H1 (cell line): ENCODE measurements around the gene RHO. TPM values are rescaled to one million over a fixed set of nuclear protein-coding genes. Genes with fewer than 3 reads are reported as not detected.

Experiments
- CTCF ChIA-PET: fragments of 300-600 bp; sonication (Branson Sonifier 250); formaldehyde crosslinking; loops from one replicate; lab custom pipeline; 2021; ENCODE audit not compliant: partially characterized antibody; lab: Charles Lee
- POLR2A ChIA-PET: fragments of 300-600 bp; sonication (Branson Sonifier 250); formaldehyde crosslinking; loops from one replicate; lab custom pipeline; 2021; ENCODE audit warnings: inconsistent platforms; ENCODE audit not compliant: partially characterized antibody; lab: Charles Lee
- DNase-seq, 2 experiments: peaks; one replicate each; pipeline versions ENCODE4 v3.0.0 to v3.0.0-alpha.2; 2010 to 2022; ENCODE audit warnings: low spot score in 2 of 2, low read depth in 1 of 2, mixed read lengths in 1 of 2
- FAIRE-seq: peaks from 2 replicates; lab custom pipeline; 2011; peaks lifted over from hg19 to GRCh38; lab: Jason Lieb, UNC
- H2AFZ ChIP-seq: 2 replicates; pipeline ENCODE4 v1.8.1; 2012; ENCODE audit warnings: low read length, inconsistent platforms
- H2AK5ac ChIP-seq: 2 replicates; pipeline ENCODE4 v1.6.1; 2013; ENCODE audit warnings: low read depth, low read length
- H2BK120ac ChIP-seq: replicated peaks from 2 replicates; pipeline ENCODE3; 2013; ENCODE audit warnings: low read depth, low read length, inconsistent platforms
- H2BK12ac ChIP-seq: 2 replicates; pipeline ENCODE4 v1.6.1; 2013; ENCODE audit warnings: low read depth, low read length
- H2BK15ac ChIP-seq: 2 replicates; pipeline ENCODE4 v1.6.1; 2013; ENCODE audit warnings: low read length
- H2BK20ac ChIP-seq: 2 replicates; pipeline ENCODE4 v1.6.1; 2013; ENCODE audit warnings: low read length
- H2BK5ac ChIP-seq: 2 replicates; pipeline ENCODE4 v1.6.1; 2013; ENCODE audit warnings: low read depth, low read length
- H3K14ac ChIP-seq: 2 replicates; pipeline ENCODE4 v1.6.1; 2013; ENCODE audit warnings: inconsistent platforms; ENCODE audit not compliant: insufficient read length
- H3K18ac ChIP-seq: 2 replicates; pipeline ENCODE4 v1.6.1; 2013; ENCODE audit warnings: low read length; ENCODE audit errors: extremely low read depth
- H3K23ac ChIP-seq: 2 replicates; pipeline ENCODE4 v1.6.1; 2013; ENCODE audit warnings: inconsistent platforms; ENCODE audit not compliant: insufficient read length
- H3K23me2 ChIP-seq: 2 replicates; pipeline ENCODE4 v1.6.1; 2013; ENCODE audit warnings: low read depth, low read length
- H3K27ac ChIP-seq: 2 replicates; pipeline ENCODE4 v1.6.1; 2011; ENCODE audit warnings: low read depth, low read length, inconsistent platforms
- H3K27me3 ChIP-seq, 4 experiments: replicated peaks in 1 of 4; 1 replicate in 1 of 4; 2 replicates in 3 of 4; pipeline versions ENCODE4 v1.6.1 to v1.8.1; 2011 to 2013; ENCODE audit warnings: low read length in 3 of 4, mild to moderate bottlenecking in 3 of 4, inconsistent platforms in 2 of 4, mixed read lengths in 2 of 4, moderate library complexity in 1 of 4; ENCODE audit not compliant: control insufficient read depth in 3 of 4, insufficient read depth in 3 of 4; ENCODE audit errors: extremely low read depth in 1 of 4
- H3K36me3 ChIP-seq, 4 experiments: 2 replicates each; pipeline versions ENCODE4 v1.6.1 to v1.8.1; 2011 to 2013; ENCODE audit warnings: mild to moderate bottlenecking in 4 of 4, low read length in 3 of 4, moderate library complexity in 2 of 4, control low read depth in 1 of 4, inconsistent platforms in 1 of 4; ENCODE audit not compliant: insufficient read depth in 4 of 4, control insufficient read depth in 2 of 4
- H3K4ac ChIP-seq: replicated peaks from 2 replicates; pipeline ENCODE3; 2013; ENCODE audit warnings: low read length, low read depth, mixed read lengths, inconsistent platforms; ENCODE audit not compliant: insufficient read length
- H3K4me1 ChIP-seq, 4 experiments: replicated peaks in 1 of 4; 1 replicate in 1 of 4; 2 replicates in 3 of 4; pipeline versions ENCODE4 v1.6.1 to v1.8.1; 2011 to 2013; ENCODE audit warnings: low read length in 3 of 4, inconsistent platforms in 2 of 4, mixed read lengths in 1 of 4; ENCODE audit not compliant: insufficient read depth in 4 of 4, control insufficient read depth in 3 of 4
- H3K4me2 ChIP-seq, 2 experiments: 2 replicates each; pipeline versions ENCODE4 v1.6.1 to v1.8.1; 2011 to 2013; ENCODE audit warnings: low read depth in 2 of 2, low read length in 2 of 2, control low read depth in 1 of 2, inconsistent platforms in 1 of 2, mild to moderate bottlenecking in 1 of 2; ENCODE audit not compliant: insufficient read depth in 1 of 2
- H3K4me3 ChIP-seq, 4 experiments: fragments of 200-600, 300-600 bp in 1 of 4; sonication (generic), shearing (Covaris generic), sonication (Bioruptor Twin) in 1 of 4; 2 replicates each; pipeline versions ENCODE4 v1.5.1 to v1.8.1; 2011 to 2016; ENCODE audit warnings: low read length in 4 of 4, low read depth in 3 of 4, control low read depth in 2 of 4, inconsistent platforms in 2 of 4, mild to moderate bottlenecking in 2 of 4, mixed read lengths in 1 of 4, moderate library complexity in 1 of 4; ENCODE audit not compliant: insufficient read depth in 2 of 4; ENCODE audit errors: extremely low read depth in 1 of 4
- H3K56ac ChIP-seq: replicated peaks from 2 replicates; pipeline ENCODE3; 2013; ENCODE audit warnings: low read depth, mild to moderate bottlenecking, mixed read lengths, low read length, inconsistent platforms; ENCODE audit not compliant: insufficient read length
- H3K79me1 ChIP-seq: 2 replicates; pipeline ENCODE4 v1.6.1; 2013; ENCODE audit warnings: low read depth, low read length, control low read depth
- H3K79me2 ChIP-seq, 2 experiments: 2 replicates each; pipeline versions ENCODE4 v1.6.1 to v1.8.1; 2012 to 2013; ENCODE audit warnings: low read length in 2 of 2, mild to moderate bottlenecking in 2 of 2, inconsistent platforms in 1 of 2; ENCODE audit not compliant: insufficient read depth in 2 of 2, control insufficient read depth in 1 of 2
- H3K9ac ChIP-seq, 4 experiments: replicated peaks in 1 of 4; 1 replicate in 1 of 4; 2 replicates in 3 of 4; pipeline versions ENCODE4 v1.6.1 to v1.8.1; 2011 to 2013; ENCODE audit warnings: low read depth in 3 of 4, low read length in 3 of 4, control low read depth in 2 of 4, mild to moderate bottlenecking in 2 of 4, moderate library complexity in 2 of 4, inconsistent platforms in 1 of 4; ENCODE audit errors: extremely low read depth in 1 of 4
- H3K9me3 ChIP-seq, 2 experiments: 2 replicates each; pipeline versions ENCODE4 v1.6.1 to v1.8.1; 2012 to 2013; ENCODE audit warnings: mild to moderate bottlenecking in 2 of 2, moderate library complexity in 2 of 2, control low read depth in 1 of 2, inconsistent platforms in 1 of 2, low read depth in 1 of 2, low read length in 1 of 2, mixed read lengths in 1 of 2; ENCODE audit not compliant: insufficient read depth in 2 of 2
- H4K20me1 ChIP-seq, 2 experiments: replicated peaks in 1 of 2; 2 replicates each; pipeline versions ENCODE3 to v1.8.1; 2011 to 2013; ENCODE audit warnings: inconsistent platforms in 2 of 2, low read length in 2 of 2, mild to moderate bottlenecking in 1 of 2; ENCODE audit not compliant: insufficient read depth in 2 of 2, control insufficient read depth in 1 of 2
- H4K5ac ChIP-seq: 2 replicates; pipeline ENCODE4 v1.6.1; 2013; ENCODE audit warnings: low read length, low read depth, mixed read lengths, inconsistent platforms; ENCODE audit not compliant: insufficient read length
- H4K8ac ChIP-seq: 2 replicates; pipeline ENCODE4 v1.8.0; 2013; ENCODE audit warnings: mild to moderate bottlenecking, moderate library complexity, low read length, inconsistent platforms; ENCODE audit not compliant: insufficient read depth; ENCODE audit errors: extremely low read depth
- H4K91ac ChIP-seq: replicated peaks from 2 replicates; pipeline ENCODE3; 2013; ENCODE audit warnings: low read length, mixed read lengths, inconsistent platforms; ENCODE audit not compliant: insufficient read length
- BACH1 ChIP-seq: IDR thresholded peaks from 2 replicates; pipeline ENCODE4 v1.6.1; 2012; ENCODE audit warnings: low read length, improper control_type of control experiment
- CBX5 ChIP-seq: fragments of 300-800, 300-1000 bp; sonication (generic); IDR thresholded peaks from 2 replicates; pipeline ENCODE4 v1.7.1; 2016; ENCODE audit warnings: antibody characterized with exemption, low read length, low read depth
- CHD2 ChIP-seq: IDR thresholded peaks from 2 replicates; pipeline ENCODE4 v1.6.1; 2012; ENCODE audit warnings: low read length, improper control_type of control experiment
- CTBP2 ChIP-seq: IDR thresholded peaks from 2 replicates; pipeline ENCODE4 v1.7.0; 2011; ENCODE audit warnings: borderline replicate concordance, mild to moderate bottlenecking, moderate library complexity, mixed read lengths, low read length; ENCODE audit not compliant: insufficient read depth, insufficient read length
- GTF2F1 ChIP-seq: IDR thresholded peaks from 2 replicates; pipeline ENCODE4 v1.6.1; 2012; ENCODE audit warnings: low read depth, low read length, improper control_type of control experiment, borderline replicate concordance
- POLR2AphosphoS5 ChIP-seq: IDR thresholded peaks from 2 replicates; pipeline ENCODE4 v1.6.1; 2011; ENCODE audit warnings: low read depth, low read length
- TAF7 ChIP-seq: optimal IDR thresholded peaks from 2 replicates; pipeline ENCODE3; 2011; ENCODE audit warnings: low read depth, mild to moderate bottlenecking, inconsistent platforms, low read length, moderate library complexity, borderline replicate concordance
- TCF12 ChIP-seq: IDR thresholded peaks from 2 replicates; pipeline ENCODE4 v1.6.1; 2011; ENCODE audit warnings: low read depth, mild to moderate bottlenecking, low read length
- WGBS, 2 experiments: shearing (Covaris generic) in 1 of 2; methylation state at CpG; one replicate each; pipeline versions ENCODE4 v1.1.6 to v1.1.7; 2013 to 2015; ENCODE audit warnings: low lambda C conversion rate in 2 of 2, mixed read lengths in 2 of 2, inconsistent platforms in 1 of 2, low coverage in 1 of 2, missing lambda C conversion rate in 1 of 2; ENCODE audit not compliant: insufficient replicate concordance in 2 of 2, insufficient coverage in 1 of 2, insufficient read length in 1 of 2; ENCODE audit errors: extremely low coverage in 1 of 2, missing lambda C conversion rate in 1 of 2; 5-methylcytosine and 5-hydroxymethylcytosine counted together
- polyA plus RNA-seq, 7 experiments: library from polyadenylated mRNA; depleted of rRNA in 3 of 7; stranded (reverse) in 5 of 7; unstranded in 2 of 7; fragments of >200 nt in 5 of 7; fragments of 200-250 nt in 2 of 7; gene quantifications; 1 replicate in 5 of 7; 2 replicates in 1 of 7; 4 replicates in 1 of 7; pipeline versions ENCODE4 v1.2.1 to v1.2.3, GENCODE V29; 2011 to 2013; ENCODE audit warnings: missing spikeins in 2 of 7, mixed read lengths in 2 of 7
- total RNA-seq: library from RNA; stranded (reverse); fragmentation: NEBNext Ultra II Directional; extraction: Animal tissue kit (Norgen Biotek cat#: 25700); gene quantifications from 2 replicates; pipeline ENCODE4 v1.2.1, GENCODE V29; 2021

Gene RHO
- total and polyA plus RNA-seq, 2 of the 8 experiments (the other 6 are each of a cell fraction or from before 2014, with no cell fraction given), result not detected

- Histone ChIP-seq H3K4me1 (peaks cover 8 to 19% (median 10%) of the 10 kb centered on the region in 4 experiments), H4K8ac (no peak overlapping the region), H3K27me3 (no peaks in the 10 kb centered on the region), H3K9ac (no peak overlapping the region), H3K27ac (no peak overlapping the region; the same call in 1 of the 2 replicates), H3K14ac (no peak overlapping the region), H4K5ac (no peak overlapping the region), H3K36me3 (no peaks in the 10 kb centered on the region), H3K23ac (no peak overlapping the region), H2AFZ (no peak overlapping the region), H3K4me3 (no peak overlapping the region), H4K20me1 (no peaks in the 10 kb centered on the region), H4K91ac (no peak overlapping the region), H2AK5ac (no peak overlapping the region), H2BK15ac (no peak overlapping the region), H3K23me2 (no peaks in the 10 kb centered on the region), H2BK5ac (no peak overlapping the region), H2BK20ac (no peak overlapping the region), H3K79me2 (no peaks in the 10 kb centered on the region), H3K4me2 (no peak overlapping the region), H3K4ac (no peak overlapping the region), H2BK12ac (no peak overlapping the region), H3K56ac (no peak overlapping the region), H3K18ac (no peak overlapping the region), H3K9me3 (no peaks in the 10 kb centered on the region), H3K79me1 (no peaks in the 10 kb centered on the region), H2BK120ac (no peak overlapping the region)
- WGBS, 2 experiments, result 91% methylated on average over 11 of the region's 11 CpGs; no CpG with 5 or more reads in 1 of the 2 experiments
- CTCF ChIA-PET, result interaction anchor here (0.9 to 1.2 kb wide), 2 partner anchors 8 to 10 kb away, joined by 3 read pairs; no protein-coding TSS in a partner anchor
- FAIRE-seq (no peak), DNase-seq (no peak)
- TF ChIP-seq TAF7, result no peak
- no peak for TF ChIP-seq TCF12
- no peak for TF ChIP-seq GTF2F1
- TF ChIP-seq CTBP2, result no peak
- no peak for TF ChIP-seq BACH1
- no peak for TF ChIP-seq CHD2
- no peak for TF ChIP-seq CBX5
- TF ChIP-seq POLR2AphosphoS5, result no peak
- POLR2A ChIA-PET, result interaction anchor here (0.6 kb wide), 1 partner anchor 15 kb away, joined by 4 read pairs; no protein-coding TSS in a partner anchor
Measured at GRCh38 chr3:129540776-129541516, 12.5 kb downstream of the RHO start.
